HG03575 (cell line): ENCODE results near the gene SLC35G6.

Experiments
- ATAC-seq: cut with Tn5 transposase; IDR thresholded peaks from one replicate; pipeline ENCODE4 v1.9.1; 2021; ENCODE audit not compliant: unreplicated experiment, insufficient number of reproducible peaks, low FRiP score; ENCODE audit errors: extremely low read depth

Gene SLC35G6

DNA sequence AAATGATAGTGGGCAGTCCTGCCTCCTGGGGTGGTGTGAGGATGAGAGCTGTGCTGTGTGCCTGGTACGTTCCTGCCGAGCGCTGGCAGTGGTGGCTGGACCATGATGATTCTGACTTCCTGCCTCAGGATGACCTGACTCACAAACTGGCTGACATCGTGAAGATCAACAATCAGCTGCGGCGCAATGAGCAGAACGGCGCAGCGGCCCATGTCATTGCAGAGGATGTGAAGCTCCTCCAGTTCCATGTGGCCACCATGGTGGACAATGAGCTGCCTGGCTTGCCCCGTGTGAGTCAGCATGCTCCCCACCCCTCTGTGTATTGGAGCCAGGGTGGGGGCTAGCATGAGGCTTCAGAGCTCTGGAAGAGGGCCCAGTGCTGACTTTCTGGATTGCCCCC, 16.0 kb downstream of the SLC35G6 start:
- ATAC-seq, result no peak

DNA sequence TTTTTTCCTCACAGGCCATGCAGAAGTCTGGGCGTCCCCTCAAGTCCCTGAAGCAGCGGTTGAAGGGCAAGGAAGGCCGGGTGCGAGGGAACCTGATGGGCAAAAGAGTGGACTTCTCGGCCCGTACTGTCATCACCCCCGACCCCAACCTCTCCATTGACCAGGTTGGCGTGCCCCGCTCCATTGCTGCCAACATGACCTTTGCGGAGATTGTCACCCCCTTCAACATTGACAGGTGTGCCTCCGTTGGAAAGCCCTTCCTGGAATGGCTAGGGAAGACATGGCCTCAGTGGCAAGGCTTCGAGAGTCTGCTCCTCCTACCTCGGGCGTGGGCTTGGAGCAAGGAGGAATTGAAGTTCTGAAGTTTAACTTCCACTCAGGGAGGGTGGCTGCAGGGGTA, 16.4 kb downstream of the SLC35G6 start:
- no peak for ATAC-seq

DNA sequence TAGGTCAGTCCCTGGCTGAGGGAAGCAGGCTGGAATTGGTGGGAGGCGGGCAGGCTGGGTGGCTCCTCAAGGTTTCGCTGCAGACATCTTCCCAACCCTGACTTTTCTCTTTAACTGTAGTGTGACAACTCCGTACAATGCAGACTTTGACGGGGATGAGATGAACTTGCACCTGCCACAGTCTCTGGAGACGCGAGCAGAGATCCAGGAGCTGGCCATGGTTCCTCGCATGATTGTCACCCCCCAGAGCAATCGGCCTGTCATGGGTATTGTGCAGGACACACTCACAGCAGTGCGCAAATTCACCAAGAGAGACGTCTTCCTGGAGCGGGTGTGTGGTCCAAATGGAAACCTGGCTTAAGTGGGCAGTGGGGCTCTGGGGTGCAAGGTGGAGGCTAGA, 17.9 kb downstream of the SLC35G6 start:
- ATAC-seq, result no peak

DNA sequence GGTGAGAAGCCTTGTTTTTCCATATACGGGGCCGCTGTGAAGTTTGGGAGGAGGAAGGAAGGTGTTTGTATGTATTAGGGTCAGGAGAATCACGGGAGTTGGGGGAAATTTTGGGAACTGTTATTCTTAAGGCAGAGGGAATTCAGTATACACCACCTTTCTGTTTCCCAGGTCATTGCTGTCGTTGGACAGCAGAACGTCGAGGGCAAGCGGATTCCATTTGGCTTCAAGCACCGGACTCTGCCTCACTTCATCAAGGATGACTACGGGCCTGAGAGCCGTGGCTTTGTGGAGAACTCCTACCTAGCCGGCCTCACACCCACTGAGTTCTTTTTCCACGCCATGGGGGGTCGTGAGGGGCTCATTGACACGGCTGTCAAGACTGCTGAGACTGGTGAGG, 20.5 kb downstream of the SLC35G6 start:
- no peak for ATAC-seq

DNA sequence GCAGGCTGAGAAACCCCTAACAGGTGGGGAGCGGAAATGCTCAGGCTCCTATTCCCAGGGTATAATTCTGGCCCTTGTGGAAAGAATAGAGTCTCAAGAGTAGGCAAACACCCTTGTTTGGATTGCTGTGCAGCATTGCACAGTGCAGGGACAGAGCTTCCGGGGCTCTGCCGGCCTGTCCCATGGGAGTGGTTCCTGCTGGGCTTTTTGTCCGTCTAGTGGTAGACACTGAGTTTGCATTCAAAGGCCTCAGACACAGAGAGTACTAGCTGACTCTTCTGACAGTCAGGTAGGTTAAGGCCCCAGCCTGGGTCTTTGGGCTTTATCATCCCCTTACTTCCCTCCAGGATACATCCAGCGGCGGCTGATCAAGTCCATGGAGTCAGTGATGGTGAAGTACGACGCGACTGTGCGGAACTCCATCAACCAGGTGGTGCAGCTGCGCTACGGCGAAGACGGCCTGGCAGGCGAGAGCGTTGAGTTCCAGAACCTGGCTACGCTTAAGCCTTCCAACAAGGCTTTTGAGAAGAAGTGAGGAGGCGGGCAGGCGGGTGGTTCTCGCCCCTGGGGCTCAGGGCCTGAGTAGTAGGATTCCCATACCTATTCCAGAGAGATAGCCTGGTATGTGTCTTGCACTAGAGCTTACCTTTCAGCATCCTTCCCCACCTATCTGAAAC, 21.1 kb downstream of the SLC35G6 start:
- no peak for ATAC-seq

DNA sequence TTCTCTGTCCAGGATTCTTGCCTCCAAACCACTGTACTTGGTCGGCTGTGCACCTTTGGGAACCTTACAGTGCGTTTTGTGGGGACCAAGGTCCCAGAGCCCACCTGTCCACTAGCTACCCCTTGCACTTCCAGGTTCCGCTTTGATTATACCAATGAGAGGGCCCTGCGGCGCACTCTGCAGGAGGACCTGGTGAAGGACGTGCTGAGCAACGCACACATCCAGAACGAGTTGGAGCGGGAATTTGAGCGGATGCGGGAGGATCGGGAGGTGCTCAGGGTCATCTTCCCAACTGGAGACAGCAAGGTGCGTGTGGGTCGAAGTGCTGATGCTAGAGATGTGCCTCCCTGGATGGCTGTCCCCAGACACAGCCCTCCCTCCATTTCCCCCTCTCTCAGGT, 21.7 kb downstream of the SLC35G6 start:
- ATAC-seq, result no peak

DNA sequence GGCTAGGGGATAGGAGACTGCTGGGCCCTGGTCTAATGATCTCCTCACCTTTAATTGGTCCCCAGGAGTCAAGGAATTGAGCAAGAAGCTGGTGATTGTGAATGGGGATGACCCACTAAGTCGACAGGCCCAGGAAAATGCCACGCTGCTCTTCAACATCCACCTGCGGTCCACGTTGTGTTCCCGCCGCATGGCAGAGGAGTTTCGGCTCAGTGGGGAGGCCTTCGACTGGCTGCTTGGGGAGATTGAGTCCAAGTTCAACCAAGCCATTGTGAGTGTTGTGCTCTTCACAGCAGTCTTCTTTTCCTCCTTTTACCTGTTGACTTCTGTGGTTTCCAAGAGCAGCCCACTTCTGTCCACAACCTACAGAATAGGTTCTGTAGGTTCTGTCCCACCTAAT, 22.3 kb downstream of the SLC35G6 start:
- ATAC-seq, result no peak

DNA sequence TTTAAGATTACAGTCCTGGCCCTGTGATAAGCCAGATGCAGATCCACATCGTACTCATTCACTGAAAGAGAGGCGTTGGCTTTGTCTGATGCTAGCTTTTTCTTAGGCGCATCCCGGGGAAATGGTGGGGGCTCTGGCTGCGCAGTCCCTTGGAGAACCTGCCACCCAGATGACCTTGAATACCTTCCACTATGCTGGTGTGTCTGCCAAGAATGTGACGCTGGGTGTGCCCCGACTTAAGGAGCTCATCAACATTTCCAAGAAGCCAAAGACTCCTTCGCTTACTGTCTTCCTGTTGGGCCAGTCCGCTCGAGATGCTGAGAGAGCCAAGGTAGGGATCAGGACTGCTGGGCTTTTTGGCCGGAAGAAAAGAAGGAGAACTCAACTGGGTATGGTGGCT, 26.9 kb downstream of the SLC35G6 start:
- no peak for ATAC-seq

DNA sequence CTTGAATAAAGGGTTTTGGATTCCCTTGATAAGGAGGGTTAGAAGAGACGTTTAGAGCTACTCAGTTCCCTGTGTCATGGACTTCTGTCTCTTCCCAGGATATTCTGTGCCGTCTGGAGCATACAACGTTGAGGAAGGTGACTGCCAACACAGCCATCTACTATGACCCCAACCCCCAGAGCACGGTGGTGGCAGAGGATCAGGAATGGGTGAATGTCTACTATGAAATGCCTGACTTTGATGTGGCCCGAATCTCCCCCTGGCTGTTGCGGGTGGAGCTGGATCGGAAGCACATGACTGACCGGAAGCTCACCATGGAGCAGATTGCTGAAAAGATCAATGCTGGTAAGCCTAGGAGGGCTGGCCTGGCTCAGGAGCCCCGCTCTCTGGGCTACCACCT, 27.6 kb downstream of the SLC35G6 start:
- no peak for ATAC-seq

DNA sequence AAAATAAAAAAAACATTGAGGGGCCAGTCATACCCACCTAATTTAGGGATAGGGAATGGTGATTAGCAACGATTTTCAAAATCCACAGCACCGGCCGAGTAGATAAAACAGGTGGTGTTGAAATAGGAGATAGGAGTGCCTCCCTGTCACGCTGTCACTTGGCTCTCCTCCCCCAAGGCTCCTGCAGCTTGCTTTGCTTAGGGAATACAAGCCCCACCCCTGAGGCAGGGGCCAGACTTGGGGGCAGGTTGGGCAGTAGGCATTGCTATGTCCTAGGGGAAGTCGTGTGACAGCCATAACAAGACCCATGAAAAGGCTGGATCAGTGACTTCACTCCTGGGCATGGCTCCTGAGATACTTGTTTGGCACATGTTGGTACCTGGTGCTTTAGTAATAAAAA, 28.7 kb downstream of the SLC35G6 start:
- no peak for ATAC-seq

DNA sequence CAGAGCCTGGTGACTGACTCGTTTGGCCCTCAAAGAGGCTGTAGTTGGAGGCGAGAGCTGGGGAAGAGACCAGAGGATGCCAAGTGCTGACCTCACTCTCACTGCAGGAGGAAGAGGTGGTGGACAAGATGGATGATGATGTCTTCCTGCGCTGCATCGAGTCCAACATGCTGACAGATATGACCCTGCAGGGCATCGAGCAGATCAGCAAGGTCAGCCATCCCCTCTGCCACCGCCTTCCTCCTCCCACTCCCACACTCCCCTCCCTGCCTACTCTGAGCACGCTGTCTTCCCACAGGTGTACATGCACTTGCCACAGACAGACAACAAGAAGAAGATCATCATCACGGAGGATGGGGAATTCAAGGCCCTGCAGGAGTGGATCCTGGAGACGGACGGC, 29.9 kb downstream of the SLC35G6 start:
- ATAC-seq, result no peak

DNA sequence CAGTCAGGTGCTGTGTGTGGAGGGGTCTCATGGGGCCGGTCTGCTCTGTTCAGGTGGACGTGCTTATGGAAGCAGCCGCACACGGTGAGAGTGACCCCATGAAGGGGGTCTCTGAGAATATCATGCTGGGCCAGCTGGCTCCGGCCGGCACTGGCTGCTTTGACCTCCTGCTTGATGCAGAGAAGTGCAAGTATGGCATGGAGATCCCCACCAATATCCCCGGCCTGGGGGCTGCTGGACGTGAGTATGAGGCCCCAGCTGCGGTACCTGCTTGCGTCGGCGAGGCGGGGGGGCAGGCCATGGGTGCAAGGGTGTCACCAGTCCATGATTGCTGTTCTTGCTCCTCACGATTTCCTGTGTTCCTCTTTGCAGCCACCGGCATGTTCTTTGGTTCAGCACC, 30.9 kb downstream of the SLC35G6 start:
- no peak for ATAC-seq

DNA sequence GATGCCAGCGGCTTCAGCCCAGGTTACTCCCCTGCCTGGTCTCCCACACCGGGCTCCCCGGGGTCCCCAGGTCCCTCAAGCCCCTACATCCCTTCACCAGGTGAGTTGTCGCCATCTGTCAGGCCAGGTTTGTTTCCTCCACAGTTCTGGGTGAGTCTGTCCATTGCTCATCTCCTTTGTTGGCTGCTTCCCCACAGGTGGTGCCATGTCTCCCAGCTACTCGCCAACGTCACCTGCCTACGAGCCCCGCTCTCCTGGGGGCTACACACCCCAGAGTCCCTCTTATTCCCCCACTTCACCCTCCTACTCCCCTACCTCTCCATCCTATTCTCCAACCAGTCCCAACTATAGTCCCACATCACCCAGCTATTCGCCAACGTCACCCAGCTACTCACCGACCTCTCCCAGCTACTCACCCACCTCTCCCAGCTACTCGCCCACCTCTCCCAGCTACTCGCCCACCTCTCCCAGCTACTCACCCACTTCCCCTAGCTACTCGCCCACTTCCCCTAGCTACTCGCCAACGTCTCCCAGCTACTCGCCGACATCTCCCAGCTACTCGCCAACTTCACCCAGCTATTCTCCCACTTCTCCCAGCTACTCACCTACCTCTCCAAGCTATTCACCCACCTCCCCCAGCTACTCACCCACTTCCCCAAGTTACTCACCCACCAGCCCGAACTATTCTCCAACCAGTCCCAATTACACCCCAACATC, 31.7 kb downstream of the SLC35G6 start:
- ATAC-seq, result no peak

DNA sequence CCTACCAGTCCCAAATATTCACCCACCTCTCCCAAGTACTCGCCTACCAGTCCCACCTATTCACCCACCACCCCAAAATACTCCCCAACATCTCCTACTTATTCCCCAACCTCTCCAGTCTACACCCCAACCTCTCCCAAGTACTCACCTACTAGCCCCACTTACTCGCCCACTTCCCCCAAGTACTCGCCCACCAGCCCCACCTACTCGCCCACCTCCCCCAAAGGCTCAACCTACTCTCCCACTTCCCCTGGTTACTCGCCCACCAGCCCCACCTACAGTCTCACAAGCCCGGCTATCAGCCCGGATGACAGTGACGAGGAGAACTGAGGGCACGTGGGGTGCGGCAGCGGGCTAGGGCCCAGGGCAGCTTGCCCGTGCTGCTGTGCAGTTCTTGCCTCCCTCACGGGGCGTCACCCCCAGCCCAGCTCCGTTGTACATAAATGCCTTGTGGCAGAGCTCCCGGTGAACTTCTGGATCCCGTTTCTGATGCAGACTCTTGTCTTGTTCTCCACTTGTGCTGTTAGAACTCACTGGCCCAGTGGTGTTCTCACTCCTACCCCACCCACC, 32.7 kb downstream of the SLC35G6 start:
- no peak for ATAC-seq

DNA sequence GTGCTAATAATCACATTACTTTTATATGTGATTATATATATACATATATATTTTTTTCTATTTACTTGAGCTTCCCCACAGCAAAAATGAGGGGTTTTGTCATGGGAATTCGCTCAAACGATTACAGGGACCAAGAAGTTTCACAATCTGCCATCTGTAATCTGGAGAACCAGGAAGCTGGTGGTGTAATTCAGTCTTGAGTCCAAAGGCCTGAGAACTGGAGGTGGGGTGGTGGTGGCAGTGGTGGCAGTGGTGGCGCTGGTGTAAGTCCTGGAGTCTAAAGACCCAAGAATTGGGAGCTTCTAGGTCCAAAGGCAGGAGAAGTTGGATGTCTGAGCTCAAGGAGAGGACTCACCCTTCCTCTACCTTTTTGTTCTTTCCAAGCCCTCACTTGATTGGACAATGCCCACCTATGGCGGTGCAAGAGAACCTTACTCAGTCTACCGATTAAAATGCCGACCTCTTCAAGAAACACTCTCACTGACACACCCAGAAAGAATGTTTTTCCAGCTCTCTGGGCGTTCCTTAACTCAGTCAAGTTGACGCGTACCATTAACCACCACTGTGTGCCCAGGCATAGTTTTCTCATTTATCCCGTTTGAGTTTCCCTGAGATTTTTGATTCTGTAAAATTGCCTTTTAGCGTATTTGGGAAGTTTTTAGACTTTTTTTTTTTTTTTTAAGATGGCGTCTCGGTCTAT, 34.8 kb downstream of the SLC35G6 start:
- no peak for ATAC-seq

DNA sequence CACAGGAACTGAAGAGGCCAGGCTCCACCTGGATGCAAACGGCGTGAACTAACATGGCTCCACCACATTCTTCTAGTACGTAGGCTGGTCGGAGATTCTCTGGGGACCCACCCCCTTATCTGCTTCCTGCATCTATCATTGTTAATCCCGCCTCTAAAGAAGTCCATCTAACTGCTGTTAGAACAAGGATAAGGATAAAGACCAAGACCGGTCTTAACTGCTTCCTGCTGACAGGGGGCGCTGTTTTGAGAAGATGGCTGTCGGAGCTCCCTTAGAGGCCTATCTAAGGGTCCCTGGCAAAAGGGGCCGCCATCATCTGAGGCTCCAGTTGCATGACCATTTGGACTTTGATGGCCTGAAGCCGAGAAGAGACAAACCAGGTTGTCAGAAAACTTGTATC, 41.8 kb downstream of the SLC35G6 start:
- no peak for ATAC-seq

DNA sequence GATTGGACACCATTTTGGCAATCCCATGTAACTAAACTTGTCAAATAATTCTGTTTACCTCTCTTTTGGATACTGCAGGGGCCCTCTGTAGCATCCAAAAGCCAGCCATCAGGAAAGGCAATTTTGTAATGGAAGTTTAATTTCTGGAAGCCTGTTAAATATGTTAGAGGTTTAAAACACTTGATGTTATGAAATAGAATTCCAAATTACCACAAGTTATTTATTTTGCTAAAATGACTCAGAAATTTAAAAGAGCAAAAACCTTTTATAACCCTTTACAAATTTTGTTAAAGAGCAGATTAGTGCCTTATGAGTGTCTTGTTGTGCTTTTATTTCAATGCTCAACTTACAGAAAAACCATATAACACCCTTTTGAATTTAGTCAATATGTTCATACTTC, 47.6 kb downstream of the SLC35G6 start:
- ATAC-seq, result no peak

DNA sequence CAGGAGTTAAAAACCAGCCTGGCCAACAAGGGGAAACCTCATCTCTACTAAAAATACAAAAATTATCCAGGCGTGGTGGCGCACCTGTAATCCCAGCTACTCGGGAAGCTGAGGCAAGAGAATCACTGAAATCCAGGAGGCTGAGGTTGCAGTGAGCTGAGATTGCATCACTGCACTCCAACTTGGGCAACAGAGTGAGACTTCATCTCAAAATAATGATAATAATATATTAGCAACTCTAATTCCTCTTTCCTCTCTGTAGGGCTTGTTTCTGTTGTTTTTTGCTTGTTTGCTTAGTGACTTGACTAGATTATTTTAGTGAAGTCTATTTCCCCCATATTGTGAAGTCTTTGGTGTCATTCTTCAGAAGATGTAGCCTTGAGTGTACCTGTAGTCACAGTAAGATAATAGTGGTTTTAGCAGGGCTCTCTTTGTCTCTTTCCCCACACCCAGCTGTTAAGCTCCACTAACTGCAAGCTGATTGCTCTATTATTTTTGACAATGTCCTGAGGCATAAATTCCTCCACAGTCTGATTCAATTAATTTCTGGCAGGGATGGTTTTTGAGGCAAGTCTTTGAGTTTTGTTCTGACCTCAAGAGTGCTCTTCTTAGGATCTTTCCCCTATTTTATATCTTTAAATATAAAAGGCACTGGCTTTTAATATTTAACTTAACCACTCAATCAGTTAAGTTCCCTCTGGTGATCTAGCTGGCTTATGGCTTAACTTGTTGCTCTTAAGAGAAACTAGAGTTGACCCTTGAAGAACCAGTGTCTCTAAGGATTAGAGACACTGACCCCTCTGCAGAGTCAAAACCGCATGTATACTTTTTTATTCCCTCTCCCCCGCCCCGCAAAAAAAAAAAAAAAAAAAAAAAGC, 49.0 kb downstream of the SLC35G6 start:
- ATAC-seq, result no peak
